Left cardiac atrium (tissue), 4 donors: ENCODE results near the gene SLX4IP. TPM values are rescaled to one million over a fixed set of nuclear protein-coding genes. Genes with fewer than 3 reads are reported as not detected.

Experiments used
- ATAC-seq, 2 donors: fragments of 200-7000 bp; cut with Tn5 transposase; one replicate each; pipeline ENCODE4 v1.9.1; 2020; ENCODE audit warnings: mild to moderate bottlenecking in 2 of 2, moderate library complexity in 2 of 2
- DNase-seq: peaks from one replicate; pipeline ENCODE4 v3.0.0-alpha.2; 2020
- intact Hi-C, 2 donors: fragments of 100-400 bp; cut with DNase I; formaldehyde crosslinking; loops; one replicate each; pipeline versions ENCODE4 v1.14.1 to v1.15.1; 2022 to 2023
- microRNA-seq, 2 donors: library from miRNA; unstranded; fragments of <30 nt; microRNA quantifications; one replicate each; pipeline ENCODE4 v1.2.0, GENCODE V29; 2020
- total RNA-seq, 2 donors: library from RNA; stranded (reverse); fragmentation: NEBNext Ultra II Directional; extraction: Animal tissue kit (Norgen Biotek cat#: 25700); gene quantifications; one replicate each; pipeline ENCODE4 v1.2.1, GENCODE V29; 2021
- donor health status: DM: no; HTN: yes; CAD: no.
- donor health status: DM: no; HTN: yes; CAD: no; lungs with severe emphysema.
- donor health status: DM: yes; HTN: yes; CAD: no.
- donor health status: Dilated cardiomyopathy.

SLX4IP gene
- total RNA-seq, 2 donors from 2014 or later, result 1.7 to 3.1 TPM

DNA sequence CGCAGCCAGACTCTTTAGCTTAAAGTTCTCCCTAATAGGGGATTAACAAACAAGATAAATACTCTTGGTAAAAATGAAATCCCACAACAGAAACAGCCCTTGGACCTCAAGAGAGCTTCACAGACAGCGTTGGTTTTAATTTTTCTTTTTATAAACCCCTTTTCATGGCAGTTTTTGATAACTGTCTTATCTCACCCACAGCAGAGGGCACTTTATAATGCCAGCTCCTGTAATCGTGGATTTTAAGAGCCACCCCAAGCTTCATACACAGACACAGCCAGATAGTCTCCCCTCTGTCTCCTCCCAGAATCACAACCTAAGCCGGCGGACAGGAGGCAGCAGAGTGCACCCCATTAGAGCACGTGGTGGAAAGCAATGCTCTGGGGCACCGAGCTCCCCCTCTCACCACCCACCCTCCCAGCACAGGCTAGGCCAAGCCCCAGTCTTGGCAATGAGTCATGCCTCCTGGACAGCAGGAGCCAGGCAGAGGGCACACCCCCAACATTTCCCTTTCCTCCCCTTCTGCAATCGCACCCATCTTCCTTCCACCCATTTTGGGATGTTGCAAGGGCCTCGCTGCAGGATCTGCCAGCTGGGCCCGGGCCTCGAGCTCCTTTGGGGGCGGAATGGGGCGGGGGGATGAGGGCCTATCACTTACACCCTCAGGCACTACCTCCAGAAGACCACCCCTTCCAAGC, 236.3 kb downstream of the SLX4IP start:
- peak; percentile 89 for DNase-seq
- peak; percentile 45 to 63 for ATAC-seq
- intact Hi-C loops, result loop anchor here in 1 of 2 donors (5.0 to 10.0 kb wide), 3 partner anchors 193 to 601 kb away; no protein-coding TSS in a partner anchor

- ATAC-seq (peak; percentile 32 to 42), DNase-seq (peak; percentile 83)
- intact Hi-C loops, result loop anchor here in 1 of 2 donors (5.0 to 10.0 kb wide), 3 partner anchors 193 to 600 kb away; no protein-coding TSS in a partner anchor
Measured at GRCh38 chr20:10671919-10672623, 237.0 kb downstream of the SLX4IP start.

DNA sequence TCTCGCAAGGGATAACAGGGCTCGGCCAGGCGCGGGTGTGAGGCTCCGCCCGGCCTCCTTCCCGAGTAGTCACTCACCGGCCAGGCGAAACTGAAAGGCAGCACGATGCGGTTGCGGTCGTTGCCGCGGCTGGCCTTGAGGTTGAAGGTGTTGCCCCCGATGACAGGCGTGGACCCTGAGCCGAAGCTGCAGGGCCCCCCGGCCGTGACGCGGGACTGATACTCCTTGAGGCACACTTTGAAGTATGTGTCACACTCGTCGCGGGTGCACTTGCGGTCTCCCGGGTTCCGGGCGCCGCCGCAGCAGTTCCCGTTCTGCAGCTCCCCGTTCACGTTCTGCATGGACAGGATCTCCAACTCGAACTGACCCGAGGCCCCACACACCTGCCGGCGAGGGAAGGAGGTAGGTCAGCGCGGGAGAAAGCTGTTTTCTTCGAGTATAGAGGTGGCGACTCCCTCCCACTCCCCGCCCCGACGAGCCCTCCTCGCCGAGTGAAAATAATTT, 237.6 kb downstream of the SLX4IP start:
- DNase-seq, result peak; percentile 72
- intact Hi-C loops, result loop anchor here in 1 of 2 donors (5.0 to 10.0 kb wide), 3 partner anchors 192 to 600 kb away; no protein-coding TSS in a partner anchor
- ATAC-seq, result peak in 1 of 2 donors; percentile 10

DNA sequence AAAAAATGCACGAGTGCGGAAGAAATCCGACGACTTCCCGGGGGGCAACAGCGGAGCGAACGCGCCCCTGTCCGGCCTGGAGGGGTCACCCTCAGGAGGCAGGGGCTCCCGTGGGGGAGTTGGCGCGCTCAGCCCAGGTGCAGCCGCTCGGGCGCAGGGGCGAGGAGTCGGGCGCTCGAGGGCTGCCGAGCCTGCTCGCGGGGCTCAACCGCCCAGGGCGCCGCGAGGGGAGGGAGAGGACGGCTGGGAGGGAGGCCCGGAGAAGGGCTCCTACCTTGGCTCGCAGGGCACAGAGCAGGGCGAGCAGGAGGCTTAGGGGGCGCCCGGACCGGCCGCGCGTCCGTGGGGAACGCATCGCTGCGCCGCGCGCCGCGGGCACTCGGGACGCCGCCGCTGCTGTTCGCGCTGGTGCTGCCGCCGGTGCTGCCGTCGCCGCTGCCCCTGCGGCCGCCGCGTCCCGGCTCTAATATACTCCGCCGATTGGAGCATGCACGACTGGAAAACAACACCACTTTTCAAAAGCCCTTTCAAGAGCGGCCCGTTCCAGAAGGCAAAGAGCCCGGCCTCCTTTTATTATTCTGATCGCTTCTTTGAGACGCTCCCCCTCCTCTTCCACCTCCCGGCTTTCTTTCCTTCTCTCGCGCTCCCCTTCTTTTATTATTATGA, 238.2 kb downstream of the SLX4IP start:
- intact Hi-C loops, result loop anchor here in 1 of 2 donors (5.0 to 10.0 kb wide), 3 partner anchors 191 to 599 kb away; no protein-coding TSS in a partner anchor
- DNase-seq, result peak; percentile 55
- ATAC-seq, result peak; percentile 4

DNA sequence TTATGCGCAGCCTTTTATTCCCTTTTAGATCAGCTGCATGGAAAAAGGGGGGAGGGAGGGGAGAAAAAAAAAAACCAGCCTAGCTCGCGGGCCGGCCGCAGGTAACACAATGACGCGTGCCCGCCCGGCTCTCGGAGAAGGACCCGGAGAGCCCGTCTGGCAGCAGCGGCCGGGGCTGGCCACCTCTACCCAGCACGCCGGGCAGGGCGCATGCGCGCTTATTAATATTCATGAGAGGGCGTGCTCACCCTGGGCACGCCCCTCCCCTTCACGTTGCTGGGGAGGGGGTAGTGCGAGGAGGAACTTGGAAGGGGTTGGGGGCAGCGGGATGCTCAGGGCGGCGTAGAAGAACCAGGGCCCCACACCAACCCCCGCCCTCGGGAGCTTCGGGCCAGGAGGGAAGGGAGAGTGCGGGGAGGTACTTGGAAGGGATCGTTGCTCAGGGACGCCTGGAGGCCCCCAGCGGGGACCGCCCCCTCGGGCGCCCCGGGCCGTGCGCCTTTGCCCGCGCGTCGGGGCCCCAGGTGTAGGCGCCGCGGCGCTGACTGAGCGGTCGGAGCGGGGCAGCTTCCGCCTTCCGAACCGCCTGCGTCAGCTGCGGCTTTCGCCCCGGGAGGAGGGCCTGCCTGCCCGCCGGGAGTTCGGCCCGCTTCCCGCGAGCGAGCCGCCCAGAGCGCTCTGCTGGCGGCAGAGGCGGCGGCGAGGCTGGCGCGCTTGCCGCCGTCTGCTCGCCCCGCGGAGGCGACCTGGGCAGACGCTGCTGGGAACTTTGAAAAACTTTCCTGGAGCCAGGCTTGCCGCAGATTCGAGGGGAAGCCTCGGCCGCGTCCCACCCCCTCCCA, 239.0 kb downstream of the SLX4IP start, which contains the start of gene JAG1:
Gene JAG1, minus strand, starts transcription at position 158 of the 842 bp plus-strand sequence. CDS start 469 bp downstream, outside the sequence.
- peak; percentile 84 to 85 for ATAC-seq
- peak; percentile 97 for DNase-seq

GRCh38 chr20:10674684-10675449, 239.8 kb downstream of the SLX4IP start:
- intact Hi-C loops, result loop anchor here in 1 of 2 donors (2.0 to 10.0 kb wide), 4 partner anchors 190 to 597 kb away; no protein-coding TSS in a partner anchor
- ATAC-seq (peak; percentile 58 to 61), DNase-seq (peak; percentile 86)

More for the DNA sequence above, 239.0 kb downstream of the SLX4IP start, which contains the start of gene JAG1:
- intact Hi-C loops, result loop anchor here in 1 of 2 donors (2.0 to 10.0 kb wide), 4 partner anchors 191 to 598 kb away; no protein-coding TSS in a partner anchor

DNA sequence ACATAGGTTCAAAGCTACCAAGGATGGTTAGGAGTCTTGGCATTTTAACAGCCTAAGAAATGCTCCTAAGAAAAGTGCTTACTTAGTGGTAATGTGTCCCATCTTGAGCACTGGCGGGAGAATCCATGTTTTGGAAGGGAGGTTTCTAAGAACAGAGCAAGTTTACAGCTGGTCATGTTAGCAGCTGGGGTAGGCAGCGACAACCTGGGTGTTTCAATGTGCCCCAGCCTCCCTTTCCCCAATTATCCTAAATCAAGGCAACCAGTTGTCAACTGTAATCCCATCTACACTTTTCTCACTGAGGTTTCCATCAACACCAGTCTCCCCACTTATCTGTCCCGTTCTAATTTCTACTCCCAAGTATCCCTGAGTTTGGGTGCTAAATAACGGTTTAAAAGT, 240.3 kb downstream of the SLX4IP start:
- intact Hi-C loops, result loop anchor here in 1 of 2 donors (2.0 to 10.0 kb wide), 3 partner anchors 189 to 529 kb away; no protein-coding TSS in a partner anchor
- ATAC-seq, result no peak
- DNase-seq, result no peak

GRCh38 chr20:10676518-10676917, 241.4 kb downstream of the SLX4IP start:
- intact Hi-C loops, result loop anchor here in 1 of 2 donors (10.0 kb wide), 2 partner anchors 188 to 212 kb away; no protein-coding TSS in a partner anchor
- ATAC-seq (no peak), DNase-seq (no peak)

Small RNA genes within 50 kb of the gene (microRNA-seq; reads per million reads assigned to microRNA genes)
- gene MIR6870, result 0.20 to 0.27 reads per million in 2 donors

Other genes with a start within 250 kb of the SLX4IP start
- 1 to 10 TPM in 1 of 2 donors, under 1 TPM in 1; 0.97 to 2.8 TPM for gene SNAP25, start 216.5 kb upstream of the SLX4IP start, total RNA-seq
- 10 to 100 TPM; 26.4 to 26.8 TPM for gene MKKS, start 1.1 kb upstream of the SLX4IP start, total RNA-seq
- gene JAG1, start 238.7 kb downstream of the SLX4IP start, total RNA-seq, result 10 to 100 TPM; 32.4 to 42.3 TPM